HCT116 (cell line): ENCODE data around the gene NHERF1. TPM values are rescaled to one million over a fixed set of nuclear protein-coding genes. Genes with fewer than 3 reads are reported as not detected.

Experiments used
- ATAC-seq: fragments of 200-7000 bp; cut with Tn5 transposase; 2 replicates; pipeline ENCODE4 v1.9.1; 2020; ENCODE audit warnings: mild to moderate bottlenecking, moderate library complexity
- BruUV-seq: library from RNA; stranded (reverse); fragments of 400-500 nt; replicated peaks from 2 replicates; lab custom pipeline; 2021; lab: Mats Ljungman, UMichigan
- CTCF ChIA-PET: fragments of 300-600 bp; sonication (Branson Sonifier 250); formaldehyde crosslinking; loops from one replicate; lab custom pipeline; 2021; ENCODE audit warnings: antibody characterized with exemption; lab: Charles Lee
- POLR2A ChIA-PET: fragments of 300-600, 350-600 bp; sonication (Branson Sonifier 250); formaldehyde crosslinking; loops from one replicate; lab custom pipeline; 2021; ENCODE audit warnings: antibody characterized with exemption; lab: Charles Lee
- RAD21 ChIA-PET, 2 experiments: fragments of 300-600 bp; sonication (Branson Sonifier 250); formaldehyde crosslinking; loops; one replicate each; lab custom pipeline; 2023; ENCODE audit warnings: low total read pairs in 2 of 2; ENCODE audit not compliant: uncharacterized antibody in 2 of 2, unreplicated experiment in 2 of 2, low non-redundant PET in 1 of 2; lab: Charles Lee
- DNase-seq: peaks from one replicate; pipeline ENCODE4 v3.0.0-alpha.2; 2010; ENCODE audit warnings: low read depth, low spot score
- H2AFZ ChIP-seq: fragments of 200-600 bp; shearing (Covaris generic), sonication (generic); 2 replicates; pipeline ENCODE4 v1.6.1; 2017; ENCODE audit warnings: low read depth, mixed run types, mixed read lengths, antibody characterized with exemption, low read length; ENCODE audit not compliant: poor library complexity, severe bottlenecking
- H3K27ac ChIP-seq: 2 replicates; pipeline ENCODE4 v1.5.1; 2012; ENCODE audit warnings: low read depth, low read length
- H3K27me3 ChIP-seq: fragments of 200-600 bp; sonication (generic); 2 replicates; pipeline ENCODE4 v1.6.1; 2016; ENCODE audit warnings: mixed run types, low read length, mixed read lengths; ENCODE audit not compliant: insufficient read depth
- H3K36me3 ChIP-seq, 2 experiments: fragments of 200-500 bp in 1 of 2; fragments of 200-600 bp in 1 of 2; sonication (Bioruptor generic) in 1 of 2; sonication (generic) in 1 of 2; 2 replicates each; pipeline versions ENCODE4 v1.5.1 to v1.6.1; 2014 to 2016; ENCODE audit warnings: low read length in 2 of 2, inconsistent platforms in 1 of 2, mixed read lengths in 1 of 2, mixed run types in 1 of 2; ENCODE audit not compliant: insufficient read depth in 2 of 2, control insufficient read depth in 1 of 2
- H3K4me1 ChIP-seq, 2 experiments: fragments of 200-600 bp in 1 of 2; sonication (generic) in 1 of 2; 2 replicates each; pipeline versions ENCODE4 v1.5.1 to v1.6.1; 2012 to 2017; ENCODE audit warnings: low read length in 2 of 2, inconsistent platforms in 1 of 2, mild to moderate bottlenecking in 1 of 2, mixed read lengths in 1 of 2, mixed run types in 1 of 2, moderate library complexity in 1 of 2; ENCODE audit not compliant: insufficient read depth in 2 of 2, control insufficient read depth in 1 of 2
- H3K4me2 ChIP-seq: fragments of 200-600 bp; sonication (generic); 2 replicates; pipeline ENCODE4 v1.6.1; 2017; ENCODE audit warnings: mixed run types, low read length, mixed read lengths
- H3K4me3 ChIP-seq, 2 experiments: fragments of 200-600 bp in 1 of 2; sonication (generic) in 1 of 2; replicated peaks in 1 of 2; 2 replicates each; pipeline ENCODE4 v1.5.1; 2011 to 2016; ENCODE audit warnings: low read length in 2 of 2, control low read depth in 1 of 2, low read depth in 1 of 2, mild to moderate bottlenecking in 1 of 2, mixed read lengths in 1 of 2, mixed run types in 1 of 2
- H3K79me2 ChIP-seq: fragments of 200-600 bp; sonication (generic); 2 replicates; pipeline ENCODE4 v1.6.1; 2017; ENCODE audit warnings: mild to moderate bottlenecking, mixed run types, low read length, moderate library complexity, mixed read lengths; ENCODE audit not compliant: insufficient read depth
- H3K9ac ChIP-seq: fragments of 200-600 bp; sonication (generic); 2 replicates; pipeline ENCODE4 v1.6.1; 2016; ENCODE audit warnings: low read length, mixed read lengths
- H3K9me2 ChIP-seq: fragments of 200-600 bp; sonication (generic), shearing (Covaris generic); 2 replicates; pipeline ENCODE4 v1.6.1; 2017; ENCODE audit warnings: mixed run types, mild to moderate bottlenecking, moderate library complexity; ENCODE audit not compliant: insufficient read depth
- H3K9me3 ChIP-seq, 2 experiments: fragments of 200-500 bp in 1 of 2; fragments of 200-600 bp in 1 of 2; sonication (Bioruptor generic) in 1 of 2; sonication (generic) in 1 of 2; 2 replicates each; pipeline ENCODE4 v1.6.1; 2014 to 2017; ENCODE audit warnings: low read length in 2 of 2, mixed read lengths in 2 of 2, inconsistent platforms in 1 of 2, low read depth in 1 of 2, mild to moderate bottlenecking in 1 of 2, mixed run types in 1 of 2, moderate library complexity in 1 of 2; ENCODE audit not compliant: control insufficient read depth in 1 of 2, insufficient read depth in 1 of 2
- H4K20me1 ChIP-seq: fragments of 200-600 bp; sonication (generic), shearing (Covaris generic); 2 replicates; pipeline ENCODE4 v1.6.1; 2017; ENCODE audit warnings: mixed run types, mild to moderate bottlenecking, moderate library complexity; ENCODE audit not compliant: insufficient read depth
- CBX3 ChIP-seq: IDR thresholded peaks from 2 replicates; pipeline ENCODE4 v1.6.1; 2012; ENCODE audit warnings: low read depth
- CEBPB ChIP-seq: IDR thresholded peaks from 2 replicates; pipeline ENCODE4 v1.6.1; 2012; ENCODE audit warnings: low read depth
- EGR1 ChIP-seq: IDR thresholded peaks from 2 replicates; pipeline ENCODE4 v1.6.1; 2012; ENCODE audit warnings: low read depth
- EZH2 ChIP-seq: fragments of 200-600 bp; sonication (generic); IDR thresholded peaks from 2 replicates; pipeline ENCODE4 v1.6.1; 2017; ENCODE audit warnings: antibody characterized with exemption, mixed run types
- EZH2phosphoT487 ChIP-seq: fragments of 200-600 bp; IDR thresholded peaks from 2 replicates; pipeline ENCODE4 v1.6.1; 2018; ENCODE audit warnings: antibody characterized with exemption, borderline replicate concordance
- FOSL1 ChIP-seq: IDR thresholded peaks from 2 replicates; pipeline ENCODE4 v1.6.1; 2012; ENCODE audit warnings: low read depth
- JUND ChIP-seq: IDR thresholded peaks from 2 replicates; pipeline ENCODE4 v1.6.1; 2012
- POLR2A ChIP-seq: IDR thresholded peaks from 2 replicates; pipeline ENCODE4 v1.7.0; 2011; ENCODE audit warnings: borderline replicate concordance; ENCODE audit not compliant: insufficient read depth, insufficient read length; ENCODE audit errors: extremely low read depth
- POLR2AphosphoS5 ChIP-seq: IDR thresholded peaks from 2 replicates; pipeline ENCODE4 v1.6.1; 2011; ENCODE audit warnings: mild to moderate bottlenecking, low read depth, low read length, moderate library complexity
- RAD21 ChIP-seq: IDR thresholded peaks from 2 replicates; pipeline ENCODE4 v1.6.1; 2012; ENCODE audit warnings: low read depth, mild to moderate bottlenecking
- SP1 ChIP-seq: IDR thresholded peaks from 2 replicates; pipeline ENCODE4 v1.6.1; 2012; ENCODE audit warnings: low read depth
- YY1 ChIP-seq: IDR thresholded peaks from 2 replicates; pipeline ENCODE4 v1.6.1; 2011; ENCODE audit warnings: low read length, low read depth, moderate library complexity, mild to moderate bottlenecking; ENCODE audit not compliant: insufficient replicate concordance; ENCODE audit errors: extremely low read depth
- ZFX ChIP-seq: fragments of 450-650 bp; IDR thresholded peaks from 2 replicates; pipeline ENCODE4 v1.6.1; 2017
- ZNF274 ChIP-seq: fragments of 200-500 bp; sonication (Bioruptor generic); IDR thresholded peaks from 2 replicates; pipeline ENCODE4 v1.6.1; 2014; ENCODE audit warnings: mild to moderate bottlenecking, low read depth, low read length, inconsistent platforms
- intact Hi-C: fragments of 100-400 bp; cut with micrococcal nuclease; formaldehyde crosslinking; loops from 2 replicates; pipeline ENCODE4 v1.10.0; 2022
- total RNA-seq: library from RNA; stranded (reverse); gene quantifications from one replicate; pipeline ENCODE4 v1.2.1, GENCODE V29; 2021; ENCODE audit not compliant: unreplicated experiment
- TF ChIP-seq, protein P1 (sequence below): IDR thresholded peaks from 2 replicates; pipeline ENCODE4 v1.6.1; 2012
- TF ChIP-seq, protein P2 (sequence below): IDR thresholded peaks from 2 replicates; pipeline ENCODE4 v1.6.1; 2012; ENCODE audit warnings: low read depth

The NHERF1 gene
- total RNA-seq, 1 experiment from 2014 or later: 129 TPM

GRCh38 chr17:74771319-74771914 is 23.0 kb downstream of the NHERF1 start:
- ATAC-seq: no peak
- POLR2A ChIA-PET: interaction anchor here (1.1 to 1.3 kb wide), 3 partner anchors 14 to 27 kb away, joined by 3 to 5 read pairs (median 4); no protein-coding TSS in a partner anchor
- H3K4me3 ChIP-seq: no peak overlapping the region
- H3K27ac ChIP-seq: no peak overlapping the region
- BruUV-seq: no TSS peak
- H3K4me1 ChIP-seq: peaks cover 6 to 27% of the 10 kb centered on the region in 2 experiments; a peak in 3 of 4 replicates
- H3K36me3 ChIP-seq: peaks cover 15 to 47% of the 10 kb centered on the region in 2 experiments; a peak in 3 of 4 replicates
- no peak overlapping the region for H3K4me2 ChIP-seq
- RAD21 ChIA-PET: interaction anchor here (1.0 to 1.4 kb wide), 5 partner anchors 20 to 114 kb away, joined by 3 to 8 read pairs (median 3); no protein-coding TSS in a partner anchor
- no peak overlapping the region for H2AFZ ChIP-seq
- H3K9ac ChIP-seq: no peak overlapping the region
- H4K20me1 ChIP-seq: no peaks in the 10 kb centered on the region
- H3K9me3 ChIP-seq: no peaks in the 10 kb centered on the region
- TF ChIP-seq POLR2AphosphoS5: no peak
- TF ChIP-seq SP1: no peak
- TF ChIP-seq CBX3: no peak
- no peak for TF ChIP-seq ZNF274
- TF ChIP-seq FOSL1: no peak
- TF ChIP-seq POLR2A: no peak
- no peak for TF ChIP-seq CEBPB
- TF ChIP-seq EGR1: no peak
- TF ChIP-seq JUND: no peak
- no peak for TF ChIP-seq RAD21
- TF ChIP-seq, protein P1, sequence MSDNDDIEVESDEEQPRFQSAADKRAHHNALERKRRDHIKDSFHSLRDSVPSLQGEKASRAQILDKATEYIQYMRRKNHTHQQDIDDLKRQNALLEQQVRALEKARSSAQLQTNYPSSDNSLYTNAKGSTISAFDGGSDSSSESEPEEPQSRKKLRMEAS: no peak
- H3K9me2 ChIP-seq: no peaks in the 10 kb centered on the region
- H3K27me3 ChIP-seq: no peaks in the 10 kb centered on the region
- H3K79me2 ChIP-seq: peaks cover 42% of the 10 kb centered on the region
- DNase-seq: no peak
- intact Hi-C loops: loop anchor here (2.0 kb wide), 1 partner anchor 115 kb away; no protein-coding TSS in a partner anchor
- CTCF ChIA-PET: interaction anchor here (0.6 to 4.8 kb wide), 12 partner anchors 9 to 206 kb away, joined by 3 to 55 read pairs (median 5); partner anchors contain the start of gene RAB37

GRCh38 chr17:74772053-74772452 is 23.6 kb downstream of the NHERF1 start:
- Histone ChIP-seq H3K9ac (no peak overlapping the region), H3K9me2 (no peaks in the 10 kb centered on the region), H3K4me1 (peaks cover 9 to 30% of the 10 kb centered on the region in 2 experiments), H3K4me3 (no peak overlapping the region), H3K27me3 (no peaks in the 10 kb centered on the region), H3K4me2 (no peak overlapping the region), H3K36me3 (peaks cover 15 to 47% of the 10 kb centered on the region in 2 experiments; a peak in 3 of 4 replicates), H3K79me2 (peaks cover 48% of the 10 kb centered on the region), H2AFZ (no peak overlapping the region), H4K20me1 (no peaks in the 10 kb centered on the region), H3K27ac (no peak overlapping the region), H3K9me3 (no peaks in the 10 kb centered on the region)
- intact Hi-C loops: no loop called here
- BruUV-seq: no TSS peak
- DNase-seq (no peak), ATAC-seq (no peak)
- POLR2A ChIA-PET: no interaction called here
- CTCF ChIA-PET: interaction anchor here (4.8 kb wide), 1 partner anchor 26 kb away, joined by 55 read pairs; no protein-coding TSS in a partner anchor
- RAD21 ChIA-PET: no interaction called here
- TF ChIP-seq CEBPB (no peak), SP1 (no peak), EZH2 (no peak), EZH2phosphoT487 (no peak), POLR2AphosphoS5 (no peak), ZFX (no peak), FOSL1 (no peak), POLR2A (no peak), ZNF274 (no peak), RAD21 (no peak), YY1 (no peak)
- TF ChIP-seq, protein P2, sequence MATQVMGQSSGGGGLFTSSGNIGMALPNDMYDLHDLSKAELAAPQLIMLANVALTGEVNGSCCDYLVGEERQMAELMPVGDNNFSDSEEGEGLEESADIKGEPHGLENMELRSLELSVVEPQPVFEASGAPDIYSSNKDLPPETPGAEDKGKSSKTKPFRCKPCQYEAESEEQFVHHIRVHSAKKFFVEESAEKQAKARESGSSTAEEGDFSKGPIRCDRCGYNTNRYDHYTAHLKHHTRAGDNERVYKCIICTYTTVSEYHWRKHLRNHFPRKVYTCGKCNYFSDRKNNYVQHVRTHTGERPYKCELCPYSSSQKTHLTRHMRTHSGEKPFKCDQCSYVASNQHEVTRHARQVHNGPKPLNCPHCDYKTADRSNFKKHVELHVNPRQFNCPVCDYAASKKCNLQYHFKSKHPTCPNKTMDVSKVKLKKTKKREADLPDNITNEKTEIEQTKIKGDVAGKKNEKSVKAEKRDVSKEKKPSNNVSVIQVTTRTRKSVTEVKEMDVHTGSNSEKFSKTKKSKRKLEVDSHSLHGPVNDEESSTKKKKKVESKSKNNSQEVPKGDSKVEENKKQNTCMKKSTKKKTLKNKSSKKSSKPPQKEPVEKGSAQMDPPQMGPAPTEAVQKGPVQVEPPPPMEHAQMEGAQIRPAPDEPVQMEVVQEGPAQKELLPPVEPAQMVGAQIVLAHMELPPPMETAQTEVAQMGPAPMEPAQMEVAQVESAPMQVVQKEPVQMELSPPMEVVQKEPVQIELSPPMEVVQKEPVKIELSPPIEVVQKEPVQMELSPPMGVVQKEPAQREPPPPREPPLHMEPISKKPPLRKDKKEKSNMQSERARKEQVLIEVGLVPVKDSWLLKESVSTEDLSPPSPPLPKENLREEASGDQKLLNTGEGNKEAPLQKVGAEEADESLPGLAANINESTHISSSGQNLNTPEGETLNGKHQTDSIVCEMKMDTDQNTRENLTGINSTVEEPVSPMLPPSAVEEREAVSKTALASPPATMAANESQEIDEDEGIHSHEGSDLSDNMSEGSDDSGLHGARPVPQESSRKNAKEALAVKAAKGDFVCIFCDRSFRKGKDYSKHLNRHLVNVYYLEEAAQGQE: no peak
- TF ChIP-seq, protein P1: no peak
